AG10803 (cell line): ENCODE results near the gene KDM4B.
A peak's percentile ranks its signal among the peaks of the same experiment; 100 is the strongest.

ENCODE experiments used
- DNase-seq: peaks from one replicate; pipeline ENCODE4 v3.0.0; 2010; ENCODE audit warnings: low read depth
- H3K4me3 ChIP-seq: 2 replicates; pipeline ENCODE4 v1.5.1; 2011; ENCODE audit warnings: mild to moderate bottlenecking, low read length, control low read depth
- TF ChIP-seq, protein P1 (sequence below): conservative IDR thresholded peaks from 2 replicates; pipeline ENCODE4 v1.5.1; 2011; ENCODE audit warnings: mild to moderate bottlenecking, low read length, control low read depth, inconsistent platforms

The KDM4B gene

GRCh38 chr19:5134691-5135090 lies 165.8 kb downstream of the KDM4B start:
- TF ChIP-seq, protein P1, sequence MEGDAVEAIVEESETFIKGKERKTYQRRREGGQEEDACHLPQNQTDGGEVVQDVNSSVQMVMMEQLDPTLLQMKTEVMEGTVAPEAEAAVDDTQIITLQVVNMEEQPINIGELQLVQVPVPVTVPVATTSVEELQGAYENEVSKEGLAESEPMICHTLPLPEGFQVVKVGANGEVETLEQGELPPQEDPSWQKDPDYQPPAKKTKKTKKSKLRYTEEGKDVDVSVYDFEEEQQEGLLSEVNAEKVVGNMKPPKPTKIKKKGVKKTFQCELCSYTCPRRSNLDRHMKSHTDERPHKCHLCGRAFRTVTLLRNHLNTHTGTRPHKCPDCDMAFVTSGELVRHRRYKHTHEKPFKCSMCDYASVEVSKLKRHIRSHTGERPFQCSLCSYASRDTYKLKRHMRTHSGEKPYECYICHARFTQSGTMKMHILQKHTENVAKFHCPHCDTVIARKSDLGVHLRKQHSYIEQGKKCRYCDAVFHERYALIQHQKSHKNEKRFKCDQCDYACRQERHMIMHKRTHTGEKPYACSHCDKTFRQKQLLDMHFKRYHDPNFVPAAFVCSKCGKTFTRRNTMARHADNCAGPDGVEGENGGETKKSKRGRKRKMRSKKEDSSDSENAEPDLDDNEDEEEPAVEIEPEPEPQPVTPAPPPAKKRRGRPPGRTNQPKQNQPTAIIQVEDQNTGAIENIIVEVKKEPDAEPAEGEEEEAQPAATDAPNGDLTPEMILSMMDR = no peak
- H3K4me3 ChIP-seq = no peak overlapping the region
- no peak for DNase-seq

DNA sequence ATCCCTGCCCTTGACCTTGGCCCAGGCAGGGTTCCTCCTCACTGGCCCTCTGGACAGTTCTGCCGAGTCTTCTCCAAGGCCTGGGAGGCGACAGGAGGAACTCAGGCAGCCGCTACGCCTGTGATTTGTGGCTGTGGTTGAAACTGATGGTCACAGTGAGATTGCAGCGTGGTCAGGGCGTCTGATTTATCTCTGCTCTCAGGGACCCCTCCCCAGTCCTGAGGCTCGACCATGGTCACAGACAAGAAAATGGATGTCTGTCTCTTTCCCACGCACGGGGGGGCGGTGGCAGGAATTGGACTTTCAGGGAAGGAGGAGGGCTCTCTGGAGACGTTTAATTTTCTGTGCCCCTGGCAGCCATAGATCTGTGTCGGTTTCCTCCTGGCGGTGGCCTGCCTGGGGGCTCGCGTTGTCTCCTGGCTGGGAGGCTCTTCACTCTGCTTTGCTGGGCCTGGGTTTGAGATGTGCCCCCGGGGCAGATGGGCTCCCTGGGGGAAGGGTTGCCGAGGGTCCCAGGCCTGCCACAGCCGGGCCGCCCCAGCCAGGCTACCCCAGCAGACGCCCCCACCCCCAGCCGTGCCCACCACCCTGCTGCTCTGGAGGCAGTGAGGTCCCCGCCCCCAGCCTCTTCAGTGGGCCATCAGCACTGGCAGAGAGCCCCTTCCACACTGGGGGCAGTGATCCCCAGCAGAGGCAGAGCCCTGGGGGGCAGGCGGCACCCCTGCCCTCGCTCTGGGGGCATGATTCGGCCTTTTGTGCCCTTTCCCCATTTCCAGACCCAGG lies 167.4 kb downstream of the KDM4B start:
- TF ChIP-seq, protein P1 = no peak
- DNase-seq = no peak
- H3K4me3 ChIP-seq = no peak overlapping the region

GRCh38 chr19:5137114-5137513 lies 168.2 kb downstream of the KDM4B start:
- TF ChIP-seq, protein P1 = no peak
- DNase-seq = no peak
- no peak overlapping the region for H3K4me3 ChIP-seq

- TF ChIP-seq, protein P1 = peak; percentile 21
- no peak overlapping the region for H3K4me3 ChIP-seq
- DNase-seq = no peak
Observed at GRCh38 chr19:5137571-5138124, 168.7 kb downstream of the KDM4B start.

GRCh38 chr19:5138606-5139582 lies 170.0 kb downstream of the KDM4B start:
- no peak overlapping the region for H3K4me3 ChIP-seq
- TF ChIP-seq, protein P1 = no peak
- DNase-seq = peak; percentile 45

GRCh38 chr19:5139583-5140325 lies 170.8 kb downstream of the KDM4B start:
- no peak for DNase-seq
- TF ChIP-seq, protein P1 = no peak
- no peak overlapping the region for H3K4me3 ChIP-seq
